ENCODE results near the gene HOXA5.

The HOXA5 gene

DNA sequence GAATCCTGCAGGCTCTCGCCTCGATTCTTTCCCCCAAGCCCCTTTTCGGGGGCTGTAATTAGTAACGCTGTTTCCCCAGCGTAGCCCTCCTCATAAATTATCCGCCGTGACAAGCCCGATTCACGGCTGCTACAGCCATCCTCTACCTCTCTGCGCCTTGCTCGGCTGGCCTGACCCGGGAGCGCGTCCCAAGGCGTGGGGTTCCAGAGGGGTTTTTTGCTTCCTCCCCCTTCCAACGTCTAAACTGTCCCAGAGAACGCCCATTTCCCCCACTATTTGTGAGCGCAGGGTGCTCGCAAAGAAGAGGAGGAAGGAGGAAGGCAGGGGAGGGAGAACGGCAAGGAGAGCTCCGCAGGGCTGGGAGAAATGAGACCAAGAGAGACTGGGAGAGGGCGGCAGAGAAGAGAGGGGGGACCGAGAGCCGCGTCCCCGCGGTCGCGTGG lies 880 bp downstream of the HOXA5 start:
- Mint-ChIP-seq H3K27ac (no peak overlapping the region), H3K27me3 (peaks cover 42% of the 10 kb centered on the region)

DNA sequence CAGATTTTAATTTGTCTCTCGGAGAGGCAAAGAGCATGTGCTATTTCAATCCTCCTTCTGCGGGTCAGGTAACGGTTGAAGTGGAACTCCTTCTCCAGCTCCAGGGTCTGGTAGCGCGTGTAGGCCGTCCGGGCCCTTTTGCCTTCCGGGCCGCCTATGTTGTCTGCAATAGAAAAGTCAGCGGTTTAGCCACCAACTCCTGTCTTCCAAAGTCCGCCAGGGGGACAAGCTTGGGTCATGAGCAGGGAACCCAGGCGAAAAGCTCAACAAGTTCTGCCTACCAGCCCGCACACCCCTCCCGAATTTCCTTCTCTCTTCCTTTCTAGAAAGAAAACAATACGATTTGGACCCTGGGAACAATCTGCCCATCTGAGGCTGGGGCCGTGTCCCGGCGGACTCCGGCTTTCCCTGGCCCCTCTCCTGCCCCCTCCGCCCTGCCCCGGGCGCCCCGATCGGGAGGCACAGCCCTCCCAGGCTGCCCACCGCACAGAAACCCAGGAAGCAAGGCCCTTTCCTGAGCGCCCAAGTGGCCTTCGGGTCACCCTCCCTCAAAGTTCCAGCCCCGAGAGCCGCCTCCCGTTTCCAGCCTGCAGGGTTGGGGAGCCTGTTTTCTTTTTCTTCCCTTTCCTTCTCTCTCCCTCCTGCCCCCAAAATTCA lies 1.4 kb downstream of the HOXA5 start:
- Mint-ChIP-seq H3K4me1 (ENCODE audit: low read depth) (no peaks in the 10 kb centered on the region), H3K9me3 (no peaks in the 10 kb centered on the region), H3K27me3 (peaks cover 43% of the 10 kb centered on the region), H3K4me3 (no peak overlapping the region), H3K36me3 (ENCODE audit: low read depth) (no peaks in the 10 kb centered on the region), H3K27ac (no peak overlapping the region)

More for the DNA sequence above, 880 bp downstream of the HOXA5 start:
- no peak overlapping the region for H3K4me3 Mint-ChIP-seq
- H3K36me3 Mint-ChIP-seq (ENCODE audit: low read depth) = no peaks in the 10 kb centered on the region
- H3K4me1 Mint-ChIP-seq (ENCODE audit: low read depth) = no peaks in the 10 kb centered on the region
- no peaks in the 10 kb centered on the region for H3K9me3 Mint-ChIP-seq

DNA sequence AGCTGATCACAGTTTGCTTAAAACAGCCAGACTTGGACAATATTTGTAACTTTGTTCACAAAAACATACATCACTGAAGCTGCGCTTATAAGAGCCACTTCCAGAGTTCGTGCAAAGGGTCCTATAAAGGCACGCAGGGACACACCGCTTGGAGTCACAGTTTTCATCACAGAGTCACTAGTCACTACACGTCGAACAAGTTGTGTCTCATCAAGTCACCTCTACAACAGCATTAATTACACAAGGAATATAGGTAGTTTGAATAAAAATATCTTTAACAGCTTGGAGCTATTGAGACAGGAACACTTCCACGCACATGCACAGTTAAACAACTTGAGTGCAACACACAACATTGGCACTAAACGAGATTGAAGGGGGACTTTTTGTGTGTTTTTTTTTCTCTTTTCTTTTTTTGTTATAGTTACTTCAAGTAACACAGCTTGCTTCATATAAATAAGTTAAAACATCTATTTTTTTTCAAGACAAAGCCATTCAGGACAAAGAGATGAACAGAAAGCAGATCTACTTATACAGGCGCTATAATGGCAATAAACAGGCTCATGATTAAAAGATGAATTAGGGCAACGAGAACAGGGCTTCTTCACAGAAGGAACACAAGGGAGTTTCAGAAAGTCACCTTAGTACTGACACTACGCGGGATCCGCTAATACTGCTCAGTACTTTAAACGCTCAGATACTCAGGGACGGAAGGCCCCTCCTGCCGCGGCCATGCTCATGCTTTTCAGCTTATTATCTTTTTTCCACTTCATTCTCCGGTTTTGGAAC lies 2.2 kb downstream of the HOXA5 start:
- Mint-ChIP-seq H3K27me3 (peaks cover 38% of the 10 kb centered on the region), H3K36me3 (ENCODE audit: low read depth) (no peaks in the 10 kb centered on the region), H3K4me1 (ENCODE audit: low read depth) (no peaks in the 10 kb centered on the region), H3K9me3 (no peaks in the 10 kb centered on the region), H3K27ac (no peak overlapping the region), H3K4me3 (no peak overlapping the region)

DNA sequence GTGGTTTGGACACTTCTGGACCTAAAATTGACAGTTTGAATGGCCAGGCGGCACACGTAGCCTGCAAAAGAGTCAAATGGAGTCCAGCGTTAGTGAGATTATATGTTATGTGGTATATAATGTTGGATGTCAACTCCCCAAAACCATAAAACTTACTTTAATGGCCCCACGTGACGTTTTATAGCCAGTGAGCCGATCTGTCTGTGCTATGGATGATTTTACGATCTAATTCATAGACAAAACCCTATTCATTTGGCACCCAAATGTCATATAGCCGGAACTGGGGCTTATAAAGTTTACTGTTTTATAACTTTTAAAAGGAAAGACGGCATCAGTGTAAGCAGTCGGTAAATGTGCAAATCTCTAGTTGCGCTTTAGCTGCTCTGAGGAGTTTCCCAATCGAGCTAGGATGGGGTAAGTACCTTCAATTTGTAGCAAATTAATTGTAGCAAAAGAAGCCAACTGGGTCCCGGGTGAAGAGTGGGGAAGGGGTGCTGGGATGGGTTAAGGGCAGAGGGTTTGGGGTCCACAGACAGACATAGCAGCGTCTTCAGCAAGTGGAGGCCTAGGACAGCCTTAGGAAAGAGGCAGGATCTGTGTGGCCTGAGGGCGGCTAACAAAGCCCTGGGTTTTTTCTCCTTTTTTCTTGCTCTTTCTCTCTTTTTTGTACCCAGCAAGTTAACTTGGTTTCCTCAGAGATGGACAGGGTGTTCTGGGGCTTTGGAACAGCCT lies 3.2 kb downstream of the HOXA5 start:
- Mint-ChIP-seq H3K27me3 (peaks cover 43% of the 10 kb centered on the region), H3K4me1 (ENCODE audit: low read depth) (peaks cover 7% of the 10 kb centered on the region), H3K27ac (no peak overlapping the region)

DNA sequence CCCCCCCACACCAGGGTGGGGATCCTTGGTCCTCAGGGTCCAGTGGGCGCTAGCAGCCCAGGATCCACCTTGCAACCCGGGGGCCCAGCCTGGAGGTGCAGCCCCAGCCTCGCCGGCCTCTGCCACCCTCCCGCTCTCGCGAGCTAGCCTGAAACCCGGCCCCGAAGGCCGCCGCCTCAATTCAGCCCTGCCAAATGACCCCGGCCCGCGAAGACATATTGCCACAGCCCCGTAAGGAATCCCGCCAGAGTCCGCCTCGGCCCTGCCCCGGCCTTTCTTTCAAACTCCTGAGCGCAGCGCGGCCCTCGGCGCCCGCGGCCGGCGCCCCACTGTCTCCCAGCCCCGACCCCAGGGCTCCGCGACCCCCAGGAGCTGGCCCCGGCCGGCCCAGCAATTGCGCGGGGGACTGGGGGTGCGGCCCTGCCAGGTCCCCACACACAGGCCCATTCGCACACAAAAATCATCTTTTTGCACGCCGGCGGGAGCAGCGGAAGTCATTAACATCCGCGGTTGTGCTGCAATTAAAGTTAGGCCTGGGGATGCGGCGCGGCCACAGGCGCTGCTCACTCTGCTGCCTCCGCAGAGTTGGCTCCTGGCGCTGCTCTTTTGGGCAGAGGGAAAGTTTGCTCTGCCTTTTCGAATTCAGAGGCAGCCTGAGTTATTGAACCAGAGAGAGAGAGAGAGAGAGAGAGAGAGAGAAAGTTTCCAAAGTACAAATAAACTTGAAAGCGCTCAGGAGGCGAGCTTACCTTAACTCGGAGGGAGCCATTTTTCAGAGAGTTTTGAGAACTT lies 4.0 kb downstream of the HOXA5 start:
- no peaks in the 10 kb centered on the region for H3K9me3 Mint-ChIP-seq
- H3K4me3 Mint-ChIP-seq = no peak overlapping the region
- no peaks in the 10 kb centered on the region for H3K36me3 Mint-ChIP-seq (ENCODE audit: low read depth)
- H3K27ac Mint-ChIP-seq = no peak overlapping the region
- peaks cover 15% of the 10 kb centered on the region for H3K4me1 Mint-ChIP-seq (ENCODE audit: low read depth)
- H3K27me3 Mint-ChIP-seq = peaks cover 46% of the 10 kb centered on the region

More for the DNA sequence above, 3.2 kb downstream of the HOXA5 start:
- Mint-ChIP-seq H3K4me3 (no peak overlapping the region), H3K36me3 (ENCODE audit: low read depth) (no peaks in the 10 kb centered on the region), H3K9me3 (no peaks in the 10 kb centered on the region)

DNA sequence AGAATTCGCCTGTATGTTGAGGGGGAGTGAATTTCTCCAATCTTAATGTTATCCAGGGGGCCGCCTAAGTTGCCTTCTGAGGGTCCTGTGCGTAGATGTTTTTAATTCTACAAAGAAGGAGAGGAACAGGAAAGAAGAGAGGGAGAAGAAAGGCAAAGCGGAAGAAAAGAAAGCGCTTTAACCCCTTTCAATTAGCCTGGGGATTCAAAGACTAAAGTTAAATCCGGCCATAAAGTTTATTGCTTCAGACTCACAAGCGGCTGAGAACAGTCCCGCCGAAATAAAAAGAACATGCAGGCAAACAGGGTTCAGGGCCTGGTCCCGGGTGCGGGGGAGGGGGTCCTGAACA lies 4.5 kb downstream of the HOXA5 start:
- Mint-ChIP-seq H3K4me1 (ENCODE audit: low read depth) (peaks cover 21% of the 10 kb centered on the region), H3K27me3 (peaks cover 51% of the 10 kb centered on the region), H3K36me3 (ENCODE audit: low read depth) (no peaks in the 10 kb centered on the region), H3K4me3 (no peak overlapping the region), H3K27ac (no peak overlapping the region), H3K9me3 (no peaks in the 10 kb centered on the region)

DNA sequence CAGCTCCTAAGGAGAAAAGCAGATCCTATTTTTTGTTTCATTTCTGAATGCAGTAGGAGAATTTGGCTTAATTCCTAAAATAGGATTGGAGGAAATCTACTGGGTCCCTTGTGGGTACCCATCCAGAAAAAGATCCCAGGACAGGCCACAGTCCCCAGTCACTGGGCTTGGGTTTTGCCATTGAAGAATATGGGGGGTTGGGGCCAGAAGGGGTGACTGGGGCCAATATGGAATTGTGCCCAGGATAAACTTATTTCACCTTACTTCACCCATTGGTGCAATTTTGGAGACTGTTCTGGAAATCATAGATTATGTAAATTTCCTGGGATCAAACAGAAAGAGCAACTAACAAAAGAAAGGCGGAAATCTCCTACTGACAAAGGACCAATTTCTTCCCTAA lies 5.0 kb downstream of the HOXA5 start:
- no peak overlapping the region for H3K4me3 Mint-ChIP-seq
- H3K4me1 Mint-ChIP-seq (ENCODE audit: low read depth) = peaks cover 24% of the 10 kb centered on the region
- H3K27ac Mint-ChIP-seq = no peak overlapping the region
- no peaks in the 10 kb centered on the region for H3K9me3 Mint-ChIP-seq
- H3K27me3 Mint-ChIP-seq = peaks cover 56% of the 10 kb centered on the region
- H3K36me3 Mint-ChIP-seq (ENCODE audit: low read depth) = no peaks in the 10 kb centered on the region

DNA sequence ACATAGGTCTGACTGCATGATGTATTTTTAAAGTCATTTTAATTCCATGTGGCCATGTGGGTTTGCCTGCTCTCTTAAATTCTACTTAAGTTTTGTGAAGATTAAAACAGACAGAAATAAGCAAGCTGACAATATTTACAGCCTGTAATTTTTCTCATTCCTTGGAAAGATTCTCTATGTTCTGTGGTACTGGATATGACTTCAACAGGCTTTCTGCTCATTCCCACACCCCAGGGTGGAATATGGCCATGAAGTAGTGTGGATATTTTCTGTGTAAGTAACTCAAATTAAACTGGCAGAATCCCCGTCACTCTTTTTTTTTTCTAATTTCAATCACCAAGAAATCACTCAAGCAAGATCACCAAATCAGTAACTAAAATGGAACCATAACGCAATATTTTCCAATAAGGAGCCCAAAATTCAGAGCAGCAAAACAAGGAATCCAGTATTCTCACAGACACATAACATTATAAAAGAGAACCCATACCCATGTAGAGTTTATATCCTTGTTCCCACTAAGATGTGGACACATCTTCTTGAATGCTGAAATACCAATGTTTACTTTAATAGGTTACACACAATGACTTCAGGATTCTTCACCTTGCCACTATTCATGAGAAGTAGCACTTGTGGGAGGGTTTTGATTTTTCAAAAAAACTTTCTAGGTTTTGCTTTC lies 5.7 kb downstream of the HOXA5 start:
- Mint-ChIP-seq H3K36me3 (ENCODE audit: low read depth) (no peaks in the 10 kb centered on the region), H3K27ac (no peak overlapping the region), H3K27me3 (peaks cover 62% of the 10 kb centered on the region), H3K4me3 (no peak overlapping the region), H3K4me1 (ENCODE audit: low read depth) (peaks cover 24% of the 10 kb centered on the region), H3K9me3 (no peaks in the 10 kb centered on the region)

DNA sequence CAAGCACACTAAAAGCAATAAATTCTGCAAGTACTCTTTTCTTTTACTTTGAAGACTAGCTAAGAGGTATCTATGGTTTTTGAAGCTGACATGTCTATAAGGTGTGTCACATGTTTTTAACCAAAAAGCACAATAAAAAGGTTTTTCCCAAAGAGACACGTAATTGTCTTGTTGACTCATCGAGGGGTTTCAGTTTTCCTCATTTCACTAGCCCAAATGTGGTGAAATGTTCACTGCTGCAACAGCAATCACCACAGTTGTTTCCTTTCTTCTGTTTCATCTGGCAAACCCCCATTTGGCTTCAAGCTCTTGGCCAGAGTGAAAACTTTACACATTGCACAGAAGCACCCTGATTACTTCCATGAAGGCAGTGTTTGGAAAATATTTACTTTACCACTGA lies 9.1 kb downstream of the HOXA5 start:
- peaks cover 62% of the 10 kb centered on the region for H3K27me3 Mint-ChIP-seq
- H3K4me3 Mint-ChIP-seq = no peak overlapping the region
- H3K27ac Mint-ChIP-seq = no peak overlapping the region

DNA sequence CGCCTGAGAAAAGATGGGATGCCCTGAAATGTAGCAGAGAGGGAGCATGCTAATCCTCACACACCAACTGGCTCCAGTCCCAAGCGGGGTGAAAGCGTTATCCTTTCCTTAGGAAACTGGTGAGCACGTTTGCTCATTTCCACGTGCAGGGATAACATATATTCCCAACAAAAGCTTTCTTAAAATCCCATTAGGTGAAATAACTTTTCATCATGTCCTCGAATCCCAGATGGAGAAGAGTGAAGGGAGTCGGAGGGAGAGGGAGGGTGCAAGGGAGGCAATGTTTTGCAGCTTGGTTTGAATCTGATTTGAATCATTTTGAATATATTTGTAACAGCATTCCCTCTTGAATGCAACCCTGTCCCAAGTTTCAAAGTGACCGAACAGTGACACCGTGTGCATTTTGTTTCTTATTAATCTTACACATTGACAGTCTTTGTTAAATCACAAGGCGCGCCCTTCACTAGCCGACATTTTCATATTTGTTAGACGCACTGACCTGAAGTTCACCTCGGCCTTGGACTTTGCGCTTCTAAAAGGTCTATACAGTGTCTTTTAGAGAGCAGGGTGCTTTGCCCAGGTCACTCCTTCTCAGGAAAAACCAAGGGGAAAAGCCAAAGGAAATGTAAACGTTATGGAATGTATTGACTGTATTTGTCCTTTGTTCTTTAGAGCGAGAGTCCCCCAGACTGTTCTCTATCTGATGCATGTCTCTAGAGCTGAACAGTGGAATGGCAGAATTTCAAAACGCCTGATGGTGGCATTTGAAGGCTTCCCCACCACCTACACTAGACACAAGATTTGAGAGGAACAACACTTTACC lies 9.9 kb downstream of the HOXA5 start:
- H3K4me3 Mint-ChIP-seq = no peak overlapping the region
- no peaks in the 10 kb centered on the region for H3K36me3 Mint-ChIP-seq (ENCODE audit: low read depth)
- H3K9me3 Mint-ChIP-seq = no peaks in the 10 kb centered on the region
- H3K4me1 Mint-ChIP-seq (ENCODE audit: low read depth) = peaks cover 31% of the 10 kb centered on the region
- no peak overlapping the region for H3K27ac Mint-ChIP-seq
- H3K27me3 Mint-ChIP-seq = peaks cover 64% of the 10 kb centered on the region

More for the DNA sequence above, 9.1 kb downstream of the HOXA5 start:
- Mint-ChIP-seq H3K36me3 (ENCODE audit: low read depth) (no peaks in the 10 kb centered on the region), H3K4me1 (ENCODE audit: low read depth) (peaks cover 31% of the 10 kb centered on the region), H3K9me3 (no peaks in the 10 kb centered on the region)

DNA sequence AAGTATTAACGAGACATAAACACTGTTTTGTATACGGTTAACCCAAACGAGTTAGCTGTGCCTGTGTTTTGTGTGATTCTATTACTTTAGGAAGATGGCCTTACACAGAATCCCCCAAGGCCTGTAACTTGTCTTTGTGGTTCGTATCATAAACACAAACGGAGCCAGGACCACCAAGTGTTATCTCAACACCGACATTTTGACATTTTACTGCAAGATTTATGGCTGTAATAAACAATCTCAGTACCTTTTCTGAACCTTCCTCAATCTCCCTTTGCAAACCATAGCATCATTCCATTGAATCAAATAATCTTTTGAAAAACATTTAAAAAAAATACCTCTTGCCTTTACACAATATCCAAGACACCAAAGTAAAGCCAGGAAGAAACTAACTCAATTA lies 10.5 kb downstream of the HOXA5 start:
- H3K36me3 Mint-ChIP-seq (ENCODE audit: low read depth) = no peaks in the 10 kb centered on the region
- H3K27ac Mint-ChIP-seq = no peak overlapping the region
- H3K9me3 Mint-ChIP-seq = no peaks in the 10 kb centered on the region
- no peak overlapping the region for H3K4me3 Mint-ChIP-seq
- H3K27me3 Mint-ChIP-seq = peaks cover 61% of the 10 kb centered on the region
- peaks cover 31% of the 10 kb centered on the region for H3K4me1 Mint-ChIP-seq (ENCODE audit: low read depth)

DNA sequence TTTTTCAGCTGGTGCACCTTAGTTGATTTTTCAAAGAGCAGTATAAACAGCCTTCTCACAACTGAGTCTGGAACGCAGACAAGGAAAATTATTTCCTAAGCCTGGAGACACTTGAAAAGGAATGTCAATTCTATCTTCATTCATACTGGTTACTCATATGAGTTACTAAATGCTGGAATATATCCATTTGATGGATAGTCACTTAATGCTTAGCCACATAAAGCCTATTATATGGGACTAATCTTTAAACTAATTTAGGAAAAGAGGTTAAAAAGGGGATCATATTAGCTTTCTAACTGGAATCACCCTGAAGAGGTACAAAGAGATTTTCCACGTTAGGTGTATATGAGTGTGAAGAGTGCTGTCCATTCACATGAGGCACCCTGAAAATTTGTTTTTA lies 11.3 kb downstream of the HOXA5 start:
- no peak overlapping the region for H3K4me3 Mint-ChIP-seq
- H3K27ac Mint-ChIP-seq = no peak overlapping the region
- H3K27me3 Mint-ChIP-seq = peaks cover 61% of the 10 kb centered on the region

DNA sequence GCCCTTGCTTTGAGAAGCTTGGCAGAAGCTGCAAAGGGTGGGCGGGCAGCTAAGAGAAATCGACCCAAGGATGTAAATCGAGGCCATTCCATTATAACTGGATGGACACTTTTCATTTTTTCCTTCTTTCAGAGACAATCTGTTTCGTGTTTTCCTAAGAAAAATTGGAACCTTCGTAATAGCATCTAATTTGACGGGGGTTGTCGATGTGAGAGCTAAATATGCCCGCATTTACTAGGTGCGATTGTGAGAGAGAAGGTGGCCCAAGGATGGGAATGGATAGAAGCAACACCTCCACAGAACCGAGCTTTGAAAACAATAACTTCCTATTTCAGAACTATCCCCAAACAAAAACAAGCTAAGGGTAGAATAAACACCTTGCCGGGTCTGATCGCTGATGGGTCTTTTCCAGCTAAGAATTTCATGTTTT lies 12.1 kb downstream of the HOXA5 start:
- H3K4me3 Mint-ChIP-seq = peak overlapping the region; percentile 61

More for the DNA sequence above, 11.3 kb downstream of the HOXA5 start:
- Mint-ChIP-seq H3K4me1 (ENCODE audit: low read depth) (peaks cover 31% of the 10 kb centered on the region), H3K9me3 (no peaks in the 10 kb centered on the region), H3K36me3 (ENCODE audit: low read depth) (no peaks in the 10 kb centered on the region)

More for the DNA sequence above, 12.1 kb downstream of the HOXA5 start:
- Mint-ChIP-seq H3K27me3 (peaks cover 66% of the 10 kb centered on the region), H3K4me1 (ENCODE audit: low read depth) (peaks cover 31% of the 10 kb centered on the region), H3K36me3 (ENCODE audit: low read depth) (no peaks in the 10 kb centered on the region), H3K9me3 (no peaks in the 10 kb centered on the region), H3K27ac (no peak overlapping the region)
